Activated CD4-positive, alpha-beta T cell treated with anti-CD3 and anti-CD28 coated beads, Interleukin-2, amount 50 U/mL, for 48 hours (primary cell): ENCODE data around the gene SLC16A12.

Experiments used
- DNase-seq, 2 experiments: peaks; one replicate each; pipeline ENCODE4 v3.0.0-alpha.2; 2020

SLC16A12 gene

DNA sequence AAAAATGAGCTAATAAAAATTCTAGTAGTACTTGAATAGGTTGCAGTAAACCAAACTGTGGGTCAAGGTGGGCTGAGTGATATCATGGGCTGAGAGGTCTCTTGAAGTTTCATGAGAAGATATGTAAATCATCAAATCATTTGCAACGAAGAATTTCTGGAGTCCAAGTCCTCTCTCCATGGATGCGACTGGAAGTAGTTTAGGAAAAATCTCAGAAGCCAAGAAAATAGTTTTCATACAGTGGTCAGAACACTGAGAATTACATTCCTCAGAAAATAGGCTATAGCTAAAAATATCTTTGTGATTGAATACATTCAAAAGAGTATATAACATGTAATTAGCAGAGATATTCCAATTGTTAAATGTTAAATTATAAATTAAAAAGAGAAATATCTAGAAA lies 146.6 kb downstream of the SLC16A12 start:
- no peak for DNase-seq

DNA sequence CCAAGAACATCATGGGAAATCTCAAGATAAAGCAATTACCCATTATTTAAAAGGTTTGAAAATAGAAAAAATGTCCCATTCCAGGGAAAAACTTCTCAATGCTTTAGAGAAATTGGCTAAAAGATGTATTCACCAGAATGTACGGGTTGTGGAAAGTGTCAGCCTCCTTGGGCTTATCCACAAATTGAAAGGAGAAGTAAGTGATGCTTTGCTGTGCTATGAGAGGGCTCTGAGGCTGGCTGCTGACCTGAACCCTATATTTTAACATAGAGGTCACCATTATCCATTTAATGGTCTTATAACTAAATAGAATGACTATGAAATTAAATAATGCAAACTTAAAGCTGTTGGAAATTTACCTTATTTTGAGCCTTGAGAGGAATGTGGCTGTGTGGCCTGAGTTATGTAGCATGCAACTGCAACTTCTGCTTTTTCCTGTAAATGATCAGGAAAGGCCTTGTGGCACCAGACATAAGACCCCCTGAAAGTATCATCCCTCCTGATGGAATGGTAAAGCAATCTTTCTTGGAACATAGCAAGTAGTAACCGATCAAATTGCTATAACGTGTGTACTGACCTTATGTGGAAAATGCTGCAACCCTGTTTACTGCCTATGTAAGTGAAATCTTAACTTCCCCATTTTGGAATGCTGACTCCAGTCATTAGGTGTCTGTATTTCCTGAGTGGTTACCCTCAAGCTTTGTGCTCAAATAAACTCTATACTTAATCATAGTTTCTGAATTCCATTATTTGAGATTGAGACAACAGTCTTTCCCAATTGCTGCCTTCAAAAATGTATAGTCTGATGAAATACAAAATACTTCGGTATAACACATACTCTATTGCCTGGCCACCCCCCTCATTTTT lies 150.7 kb downstream of the SLC16A12 start:
- no peak for DNase-seq

DNA sequence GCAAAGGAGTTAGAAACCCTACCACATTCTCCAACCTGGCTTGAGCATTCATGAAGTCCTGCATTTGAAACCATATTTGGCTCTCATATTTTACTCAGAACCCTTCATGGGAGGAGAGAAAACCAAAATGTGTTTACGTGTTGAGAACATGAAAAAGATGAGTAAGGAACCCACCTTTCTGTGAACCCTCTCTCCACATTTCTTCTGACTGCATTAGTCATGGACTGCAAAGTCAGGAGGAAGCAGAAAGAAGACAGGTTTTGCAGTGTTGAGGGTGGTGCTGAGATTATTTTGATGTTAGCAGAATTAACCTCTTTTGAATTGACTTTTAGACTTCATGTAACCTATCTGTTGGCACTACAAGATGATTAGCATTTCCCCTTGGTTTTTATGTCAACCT lies 152.6 kb downstream of the SLC16A12 start:
- no peak for DNase-seq
